HCT116 (cell line): Measurements from ENCODE around the gene SERGEF. TPM values are rescaled to one million over a fixed set of nuclear protein-coding genes. Genes with fewer than 3 reads are reported as not detected.

Source experiments
- ATAC-seq: fragments of 200-7000 bp; cut with Tn5 transposase; 2 replicates; pipeline ENCODE4 v1.9.1; 2020; ENCODE audit warnings: mild to moderate bottlenecking, moderate library complexity
- BruUV-seq: library from RNA; stranded (reverse); fragments of 400-500 nt; replicated peaks from 2 replicates; lab custom pipeline; 2021; lab: Mats Ljungman, UMichigan
- CTCF ChIA-PET: fragments of 300-600 bp; sonication (Branson Sonifier 250); formaldehyde crosslinking; loops from one replicate; lab custom pipeline; 2021; ENCODE audit warnings: antibody characterized with exemption; lab: Charles Lee
- POLR2A ChIA-PET: fragments of 300-600, 350-600 bp; sonication (Branson Sonifier 250); formaldehyde crosslinking; loops from one replicate; lab custom pipeline; 2021; ENCODE audit warnings: antibody characterized with exemption; lab: Charles Lee
- RAD21 ChIA-PET, 2 experiments: fragments of 300-600 bp; sonication (Branson Sonifier 250); formaldehyde crosslinking; loops; one replicate each; lab custom pipeline; 2023; ENCODE audit warnings: low total read pairs in 2 of 2; ENCODE audit not compliant: uncharacterized antibody in 2 of 2, unreplicated experiment in 2 of 2, low non-redundant PET in 1 of 2; lab: Charles Lee
- DNase-seq: peaks from one replicate; pipeline ENCODE4 v3.0.0-alpha.2; 2010; ENCODE audit warnings: low read depth, low spot score
- H2AFZ ChIP-seq: fragments of 200-600 bp; shearing (Covaris generic), sonication (generic); 2 replicates; pipeline ENCODE4 v1.6.1; 2017; ENCODE audit warnings: low read depth, mixed run types, mixed read lengths, antibody characterized with exemption, low read length; ENCODE audit not compliant: poor library complexity, severe bottlenecking
- H3K27ac ChIP-seq: 2 replicates; pipeline ENCODE4 v1.5.1; 2012; ENCODE audit warnings: low read depth, low read length
- H3K27me3 ChIP-seq: fragments of 200-600 bp; sonication (generic); 2 replicates; pipeline ENCODE4 v1.6.1; 2016; ENCODE audit warnings: mixed run types, low read length, mixed read lengths; ENCODE audit not compliant: insufficient read depth
- H3K36me3 ChIP-seq, 2 experiments: fragments of 200-500 bp in 1 of 2; fragments of 200-600 bp in 1 of 2; sonication (Bioruptor generic) in 1 of 2; sonication (generic) in 1 of 2; 2 replicates each; pipeline versions ENCODE4 v1.5.1 to v1.6.1; 2014 to 2016; ENCODE audit warnings: low read length in 2 of 2, inconsistent platforms in 1 of 2, mixed read lengths in 1 of 2, mixed run types in 1 of 2; ENCODE audit not compliant: insufficient read depth in 2 of 2, control insufficient read depth in 1 of 2
- H3K4me1 ChIP-seq, 2 experiments: fragments of 200-600 bp in 1 of 2; sonication (generic) in 1 of 2; 2 replicates each; pipeline versions ENCODE4 v1.5.1 to v1.6.1; 2012 to 2017; ENCODE audit warnings: low read length in 2 of 2, inconsistent platforms in 1 of 2, mild to moderate bottlenecking in 1 of 2, mixed read lengths in 1 of 2, mixed run types in 1 of 2, moderate library complexity in 1 of 2; ENCODE audit not compliant: insufficient read depth in 2 of 2, control insufficient read depth in 1 of 2
- H3K4me2 ChIP-seq: fragments of 200-600 bp; sonication (generic); 2 replicates; pipeline ENCODE4 v1.6.1; 2017; ENCODE audit warnings: mixed run types, low read length, mixed read lengths
- H3K4me3 ChIP-seq, 2 experiments: fragments of 200-600 bp in 1 of 2; sonication (generic) in 1 of 2; replicated peaks in 1 of 2; 2 replicates each; pipeline ENCODE4 v1.5.1; 2011 to 2016; ENCODE audit warnings: low read length in 2 of 2, control low read depth in 1 of 2, low read depth in 1 of 2, mild to moderate bottlenecking in 1 of 2, mixed read lengths in 1 of 2, mixed run types in 1 of 2
- H3K79me2 ChIP-seq: fragments of 200-600 bp; sonication (generic); 2 replicates; pipeline ENCODE4 v1.6.1; 2017; ENCODE audit warnings: mild to moderate bottlenecking, mixed run types, low read length, moderate library complexity, mixed read lengths; ENCODE audit not compliant: insufficient read depth
- H3K9ac ChIP-seq: fragments of 200-600 bp; sonication (generic); 2 replicates; pipeline ENCODE4 v1.6.1; 2016; ENCODE audit warnings: low read length, mixed read lengths
- H3K9me2 ChIP-seq: fragments of 200-600 bp; sonication (generic), shearing (Covaris generic); 2 replicates; pipeline ENCODE4 v1.6.1; 2017; ENCODE audit warnings: mixed run types, mild to moderate bottlenecking, moderate library complexity; ENCODE audit not compliant: insufficient read depth
- H3K9me3 ChIP-seq, 2 experiments: fragments of 200-500 bp in 1 of 2; fragments of 200-600 bp in 1 of 2; sonication (Bioruptor generic) in 1 of 2; sonication (generic) in 1 of 2; 2 replicates each; pipeline ENCODE4 v1.6.1; 2014 to 2017; ENCODE audit warnings: low read length in 2 of 2, mixed read lengths in 2 of 2, inconsistent platforms in 1 of 2, low read depth in 1 of 2, mild to moderate bottlenecking in 1 of 2, mixed run types in 1 of 2, moderate library complexity in 1 of 2; ENCODE audit not compliant: control insufficient read depth in 1 of 2, insufficient read depth in 1 of 2
- H4K20me1 ChIP-seq: fragments of 200-600 bp; sonication (generic), shearing (Covaris generic); 2 replicates; pipeline ENCODE4 v1.6.1; 2017; ENCODE audit warnings: mixed run types, mild to moderate bottlenecking, moderate library complexity; ENCODE audit not compliant: insufficient read depth
- ATF3 ChIP-seq: IDR thresholded peaks from 2 replicates; pipeline ENCODE4 v1.6.1; 2012
- CBX3 ChIP-seq: IDR thresholded peaks from 2 replicates; pipeline ENCODE4 v1.6.1; 2012; ENCODE audit warnings: low read depth
- CEBPB ChIP-seq: IDR thresholded peaks from 2 replicates; pipeline ENCODE4 v1.6.1; 2012; ENCODE audit warnings: low read depth
- ELF1 ChIP-seq: IDR thresholded peaks from 2 replicates; pipeline ENCODE4 v1.6.1; 2012; ENCODE audit warnings: low read depth, borderline replicate concordance
- EZH2 ChIP-seq: fragments of 200-600 bp; sonication (generic); IDR thresholded peaks from 2 replicates; pipeline ENCODE4 v1.6.1; 2017; ENCODE audit warnings: antibody characterized with exemption, mixed run types
- EZH2phosphoT487 ChIP-seq: fragments of 200-600 bp; IDR thresholded peaks from 2 replicates; pipeline ENCODE4 v1.6.1; 2018; ENCODE audit warnings: antibody characterized with exemption, borderline replicate concordance
- FOSL1 ChIP-seq: IDR thresholded peaks from 2 replicates; pipeline ENCODE4 v1.6.1; 2012; ENCODE audit warnings: low read depth
- JUND ChIP-seq: IDR thresholded peaks from 2 replicates; pipeline ENCODE4 v1.6.1; 2012
- POLR2A ChIP-seq: IDR thresholded peaks from 2 replicates; pipeline ENCODE4 v1.7.0; 2011; ENCODE audit warnings: borderline replicate concordance; ENCODE audit not compliant: insufficient read depth, insufficient read length; ENCODE audit errors: extremely low read depth
- RAD21 ChIP-seq: IDR thresholded peaks from 2 replicates; pipeline ENCODE4 v1.6.1; 2012; ENCODE audit warnings: low read depth, mild to moderate bottlenecking
- REST ChIP-seq: IDR thresholded peaks from 2 replicates; pipeline ENCODE4 v1.6.1; 2012; ENCODE audit warnings: low read depth
- SIN3A ChIP-seq: IDR thresholded peaks from 2 replicates; pipeline ENCODE4 v1.6.1; 2012; ENCODE audit warnings: low read depth
- SP1 ChIP-seq: IDR thresholded peaks from 2 replicates; pipeline ENCODE4 v1.6.1; 2012; ENCODE audit warnings: low read depth
- SRF ChIP-seq: IDR thresholded peaks from 2 replicates; pipeline ENCODE4 v1.6.1; 2012; ENCODE audit warnings: low read depth
- TCF7L2 ChIP-seq: IDR thresholded peaks from 2 replicates; pipeline ENCODE4 v1.7.0; 2011; ENCODE audit warnings: borderline replicate concordance, inconsistent platforms; ENCODE audit not compliant: insufficient read depth, insufficient read length; ENCODE audit errors: extremely low read depth
- YY1 ChIP-seq: IDR thresholded peaks from 2 replicates; pipeline ENCODE4 v1.6.1; 2011; ENCODE audit warnings: low read length, low read depth, moderate library complexity, mild to moderate bottlenecking; ENCODE audit not compliant: insufficient replicate concordance; ENCODE audit errors: extremely low read depth
- ZFX ChIP-seq: fragments of 450-650 bp; IDR thresholded peaks from 2 replicates; pipeline ENCODE4 v1.6.1; 2017
- intact Hi-C: fragments of 100-400 bp; cut with micrococcal nuclease; formaldehyde crosslinking; loops from 2 replicates; pipeline ENCODE4 v1.10.0; 2022
- total RNA-seq: library from RNA; stranded (reverse); gene quantifications from one replicate; pipeline ENCODE4 v1.2.1, GENCODE V29; 2021; ENCODE audit not compliant: unreplicated experiment
- TF ChIP-seq, protein P1 (sequence below): IDR thresholded peaks from 2 replicates; pipeline ENCODE4 v1.6.1; 2011; ENCODE audit warnings: mild to moderate bottlenecking, low read length, moderate library complexity; ENCODE audit not compliant: insufficient replicate concordance; ENCODE audit errors: extremely low read depth
- TF ChIP-seq, protein P2 (sequence below), 3 experiments: fragments of 200-600 bp in 1 of 3; sonication (generic) in 1 of 3; IDR thresholded peaks in 2 of 3; conservative IDR thresholded peaks in 1 of 3; 2 replicates each; pipeline ENCODE4 v1.5.1; 2012 to 2017; ENCODE audit warnings: low read depth in 2 of 3, low read length in 2 of 3, antibody characterized with exemption in 1 of 3, borderline replicate concordance in 1 of 3, control low read depth in 1 of 3, mild to moderate bottlenecking in 1 of 3, mixed read lengths in 1 of 3, mixed run types in 1 of 3, moderate library complexity in 1 of 3; ENCODE audit not compliant: insufficient read depth in 1 of 3
- TF ChIP-seq, protein P3 (sequence below): IDR thresholded peaks from 2 replicates; pipeline ENCODE4 v1.6.1; 2012

The SERGEF gene
- total RNA-seq, 1 experiment from 2014 or later, result 32.8 TPM

DNA sequence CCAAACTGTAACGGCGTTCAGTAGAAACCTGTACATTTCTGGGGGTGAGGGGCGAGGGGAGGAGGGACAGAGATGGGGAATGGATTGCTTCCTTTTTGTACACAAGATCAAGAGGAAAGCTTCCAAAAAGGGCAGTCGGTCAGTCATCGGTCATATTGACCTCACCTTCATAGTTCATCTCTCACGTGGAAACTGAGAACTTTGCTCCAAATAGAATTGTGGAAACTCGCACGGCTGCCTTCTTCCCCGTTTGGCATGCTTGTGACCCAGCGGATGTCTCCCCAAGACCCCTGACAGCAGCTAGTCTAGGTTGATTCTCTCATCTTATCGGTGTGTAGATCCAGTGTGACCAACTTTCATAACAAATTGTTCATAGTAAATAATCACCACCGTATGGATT lies 230.7 kb downstream of the SERGEF start:
- DNase-seq (no peak), ATAC-seq (no peak)
- Histone ChIP-seq H3K36me3 (no peaks in the 10 kb centered on the region), H4K20me1 (no peaks in the 10 kb centered on the region), H3K27me3 (no peaks in the 10 kb centered on the region), H3K4me2 (no peak overlapping the region), H3K4me1 (peaks cover 6 to 12% of the 10 kb centered on the region in 2 experiments), H3K4me3 (no peak overlapping the region), H3K27ac (no peak overlapping the region), H2AFZ (no peak overlapping the region), H3K9me2 (no peaks in the 10 kb centered on the region), H3K9me3 (no peaks in the 10 kb centered on the region), H3K79me2 (no peaks in the 10 kb centered on the region), H3K9ac (no peak overlapping the region)
- POLR2A ChIA-PET, result no interaction called here
- TF ChIP-seq ZFX (no peak), POLR2A (no peak), TCF7L2 (no peak), EZH2phosphoT487 (no peak), ATF3 (no peak), CEBPB (no peak), FOSL1 (no peak), SIN3A (no peak), ELF1 (no peak), YY1 (no peak), CBX3 (no peak), REST (no peak), EZH2 (no peak), RAD21 (no peak), SRF (no peak), SP1 (no peak), JUND (no peak)
- TF ChIP-seq, protein P1, sequence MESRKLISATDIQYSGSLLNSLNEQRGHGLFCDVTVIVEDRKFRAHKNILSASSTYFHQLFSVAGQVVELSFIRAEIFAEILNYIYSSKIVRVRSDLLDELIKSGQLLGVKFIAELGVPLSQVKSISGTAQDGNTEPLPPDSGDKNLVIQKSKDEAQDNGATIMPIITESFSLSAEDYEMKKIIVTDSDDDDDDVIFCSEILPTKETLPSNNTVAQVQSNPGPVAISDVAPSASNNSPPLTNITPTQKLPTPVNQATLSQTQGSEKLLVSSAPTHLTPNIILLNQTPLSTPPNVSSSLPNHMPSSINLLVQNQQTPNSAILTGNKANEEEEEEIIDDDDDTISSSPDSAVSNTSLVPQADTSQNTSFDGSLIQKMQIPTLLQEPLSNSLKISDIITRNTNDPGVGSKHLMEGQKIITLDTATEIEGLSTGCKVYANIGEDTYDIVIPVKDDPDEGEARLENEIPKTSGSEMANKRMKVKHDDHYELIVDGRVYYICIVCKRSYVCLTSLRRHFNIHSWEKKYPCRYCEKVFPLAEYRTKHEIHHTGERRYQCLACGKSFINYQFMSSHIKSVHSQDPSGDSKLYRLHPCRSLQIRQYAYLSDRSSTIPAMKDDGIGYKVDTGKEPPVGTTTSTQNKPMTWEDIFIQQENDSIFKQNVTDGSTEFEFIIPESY, result no peak
- TF ChIP-seq, protein P2, sequence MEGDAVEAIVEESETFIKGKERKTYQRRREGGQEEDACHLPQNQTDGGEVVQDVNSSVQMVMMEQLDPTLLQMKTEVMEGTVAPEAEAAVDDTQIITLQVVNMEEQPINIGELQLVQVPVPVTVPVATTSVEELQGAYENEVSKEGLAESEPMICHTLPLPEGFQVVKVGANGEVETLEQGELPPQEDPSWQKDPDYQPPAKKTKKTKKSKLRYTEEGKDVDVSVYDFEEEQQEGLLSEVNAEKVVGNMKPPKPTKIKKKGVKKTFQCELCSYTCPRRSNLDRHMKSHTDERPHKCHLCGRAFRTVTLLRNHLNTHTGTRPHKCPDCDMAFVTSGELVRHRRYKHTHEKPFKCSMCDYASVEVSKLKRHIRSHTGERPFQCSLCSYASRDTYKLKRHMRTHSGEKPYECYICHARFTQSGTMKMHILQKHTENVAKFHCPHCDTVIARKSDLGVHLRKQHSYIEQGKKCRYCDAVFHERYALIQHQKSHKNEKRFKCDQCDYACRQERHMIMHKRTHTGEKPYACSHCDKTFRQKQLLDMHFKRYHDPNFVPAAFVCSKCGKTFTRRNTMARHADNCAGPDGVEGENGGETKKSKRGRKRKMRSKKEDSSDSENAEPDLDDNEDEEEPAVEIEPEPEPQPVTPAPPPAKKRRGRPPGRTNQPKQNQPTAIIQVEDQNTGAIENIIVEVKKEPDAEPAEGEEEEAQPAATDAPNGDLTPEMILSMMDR (IDR thresholded peaks at IDR 0.05 in 2 of 3, conservative IDR thresholded peaks at IDR 0.05 in 1 of 3; ENCODE audit: borderline replicate concordance in 1 of 3, insufficient read depth in 1 of 3, low read depth in 2 of 3, low read length in 2 of 3), result no peak
- TF ChIP-seq, protein P3, sequence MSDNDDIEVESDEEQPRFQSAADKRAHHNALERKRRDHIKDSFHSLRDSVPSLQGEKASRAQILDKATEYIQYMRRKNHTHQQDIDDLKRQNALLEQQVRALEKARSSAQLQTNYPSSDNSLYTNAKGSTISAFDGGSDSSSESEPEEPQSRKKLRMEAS, result no peak
- RAD21 ChIA-PET, result no interaction called here
- no TSS peak for BruUV-seq
- CTCF ChIA-PET, result no interaction called here
- intact Hi-C loops, result no loop called here
